ENCODE measurements around the gene HS6ST3.

GRCh38 chr13:96819375-96819774 is 729.5 kb downstream of the HS6ST3 start:
- no peak for TF ChIP-seq GATA1 (IDR thresholded peaks at IDR 0.05; ENCODE audit: low read depth, low read length)
- TF ChIP-seq POLR2A (IDR thresholded peaks at IDR 0.05; ENCODE audit: low read length), result no peak
